SK-N-SH treated with all-trans-retinoic acid at 6 μM for 48 hours (cell line): ENCODE measurements around the gene SERINC1.

Experiments
- ATAC-seq: fragments of 200-7000 bp; cut with Tn5 transposase; 3 replicates; pipeline ENCODE4 v1.9.1; 2020; ENCODE audit warnings: mild to moderate bottlenecking, moderate library complexity
- ARNTL ChIP-seq: fragments of 450-650 bp; formaldehyde crosslinking; IDR thresholded peaks from 2 replicates; pipeline ENCODE4 v1.5.0; 2020; ENCODE audit warnings: low read depth, mild to moderate bottlenecking, moderate library complexity, borderline replicate concordance
- BACH2 ChIP-seq: fragments of 250-450 bp; sonication (Bioruptor Pico); IDR thresholded peaks from 2 replicates; pipeline ENCODE4 v1.9.0; 2021; ENCODE audit warnings: mild to moderate bottlenecking, borderline replicate concordance
- CSDC2 ChIP-seq: fragments of 250-450 bp; sonication (Bioruptor Pico); IDR thresholded peaks from 2 replicates; pipeline ENCODE4 v1.5.0; 2020; ENCODE audit warnings: mild to moderate bottlenecking, moderate library complexity
- ESRRG ChIP-seq: fragments of 250-450 bp; sonication (Bioruptor Pico); IDR thresholded peaks from 2 replicates; pipeline ENCODE4 v1.6.1; 2021; ENCODE audit warnings: mild to moderate bottlenecking
- GLIS3 ChIP-seq: fragments of 250-450 bp; sonication (Bioruptor Pico); IDR thresholded peaks from 2 replicates; pipeline ENCODE4 v1.5.0; 2020; ENCODE audit warnings: mild to moderate bottlenecking, moderate library complexity
- ISL1 ChIP-seq: fragments of 250-450 bp; sonication (Bioruptor Pico); IDR thresholded peaks from 2 replicates; pipeline ENCODE4 v2.1.2; 2022; ENCODE audit warnings: mild to moderate bottlenecking, moderate library complexity
- OSR1 ChIP-seq: fragments of 250-450 bp; sonication (Bioruptor Pico); IDR thresholded peaks from 2 replicates; pipeline ENCODE4 v1.8.0; 2022; ENCODE audit warnings: moderate library complexity, mild to moderate bottlenecking, inconsistent platforms
- POU6F1 ChIP-seq: fragments of 250-450 bp; sonication (Bioruptor Pico); IDR thresholded peaks from 2 replicates; pipeline ENCODE4 v1.8.0; 2021; ENCODE audit warnings: low read depth, mild to moderate bottlenecking, moderate library complexity, borderline replicate concordance
- PPARA ChIP-seq: fragments of 250-450 bp; sonication (Bioruptor Pico); IDR thresholded peaks from 2 replicates; pipeline ENCODE4 v1.5.0; 2020; ENCODE audit warnings: mild to moderate bottlenecking, borderline replicate concordance
- RARB ChIP-seq: fragments of 250-450 bp; sonication (Bioruptor Pico); IDR thresholded peaks from 2 replicates; pipeline ENCODE4 v1.8.0; 2021; ENCODE audit warnings: mild to moderate bottlenecking, moderate library complexity
- SNAI2 ChIP-seq: fragments of 250-450 bp; sonication (Bioruptor Pico); IDR thresholded peaks from 2 replicates; pipeline ENCODE4 v1.5.0; 2020; ENCODE audit warnings: mild to moderate bottlenecking, moderate library complexity
- TCF4 ChIP-seq: fragments of 250-450 bp; sonication (Bioruptor Pico); IDR thresholded peaks from 2 replicates; pipeline ENCODE4 v1.8.0; 2021; ENCODE audit warnings: mild to moderate bottlenecking, moderate library complexity, borderline replicate concordance
- TOX ChIP-seq: fragments of 250-450 bp; sonication (Bioruptor Pico); IDR thresholded peaks from 2 replicates; pipeline ENCODE4 v1.8.0; 2021; ENCODE audit warnings: mild to moderate bottlenecking, moderate library complexity, borderline replicate concordance
- TSHZ2 ChIP-seq: fragments of 250-450 bp; sonication (Bioruptor Pico); IDR thresholded peaks from 2 replicates; pipeline ENCODE4 v1.5.0; 2020; ENCODE audit warnings: mild to moderate bottlenecking, moderate library complexity
- ZC3H10 ChIP-seq: fragments of 250-450 bp; sonication (Bioruptor Pico); IDR thresholded peaks from 2 replicates; pipeline ENCODE4 v1.5.1; 2021; ENCODE audit warnings: mild to moderate bottlenecking, moderate library complexity
- ZFP3 ChIP-seq: fragments of 250-450 bp; sonication (Bioruptor Pico); IDR thresholded peaks from 2 replicates; pipeline ENCODE4 v1.5.0; 2020; ENCODE audit warnings: mild to moderate bottlenecking, moderate library complexity
- ZFP30 ChIP-seq: fragments of 450-650 bp; formaldehyde crosslinking; IDR thresholded peaks from 2 replicates; pipeline ENCODE4 v1.5.0; 2022; ENCODE audit warnings: mild to moderate bottlenecking, moderate library complexity
- ZNF565 ChIP-seq: fragments of 450-650 bp; formaldehyde crosslinking; conservative IDR thresholded peaks from 2 replicates; pipeline ENCODE4 v1.5.0; 2020; ENCODE audit warnings: low read depth, mild to moderate bottlenecking, moderate library complexity
- ZNF8 ChIP-seq: fragments of 450-650 bp; formaldehyde crosslinking; IDR thresholded peaks from 2 replicates; pipeline ENCODE4 v1.5.0; 2020; ENCODE audit warnings: mild to moderate bottlenecking, moderate library complexity
- TF ChIP-seq, protein P1 (sequence below): fragments of 250-450 bp; sonication (Bioruptor Pico); IDR thresholded peaks from 2 replicates; pipeline ENCODE4 v1.5.1; 2020; ENCODE audit warnings: low read depth, mild to moderate bottlenecking, moderate library complexity
- TF ChIP-seq, protein P2 (sequence below): fragments of 250-450 bp; sonication (Bioruptor Pico); IDR thresholded peaks from 2 replicates; pipeline ENCODE4 v1.5.1; 2021; ENCODE audit warnings: mild to moderate bottlenecking, moderate library complexity
- TF ChIP-seq, protein P3 (sequence below): fragments of 250-450 bp; sonication (Bioruptor Pico); IDR thresholded peaks from 2 replicates; pipeline ENCODE4 v1.8.0; 2020; ENCODE audit warnings: mild to moderate bottlenecking, moderate library complexity, borderline replicate concordance

The SERINC1 gene

DNA sequence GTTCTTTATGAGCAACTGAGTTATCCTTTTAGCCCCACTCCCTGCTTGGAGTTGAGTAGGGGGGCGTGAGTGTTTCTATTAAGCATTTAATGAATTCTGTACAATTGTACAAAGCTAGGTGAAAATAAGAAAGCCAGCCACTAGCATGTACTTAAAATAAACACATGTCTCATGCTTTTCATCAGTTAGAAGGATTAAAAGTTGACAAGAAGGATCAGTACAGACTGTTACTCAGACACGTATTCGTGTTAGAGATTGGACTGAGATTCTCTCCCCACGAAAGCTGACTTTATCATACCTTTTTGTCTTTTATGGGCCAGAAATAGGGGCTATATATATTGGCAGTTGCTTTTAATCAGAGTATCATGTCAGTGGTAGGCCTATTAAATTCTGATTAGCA, 70.5 kb downstream of the SERINC1 start (continued):
- no peak for TF ChIP-seq TSHZ2
- TF ChIP-seq SNAI2 (CRISPR knock-in tag), result no peak
- TF ChIP-seq, all 23 proteins: peak for 0

- ATAC-seq, result no peak
- TF ChIP-seq, protein P1, sequence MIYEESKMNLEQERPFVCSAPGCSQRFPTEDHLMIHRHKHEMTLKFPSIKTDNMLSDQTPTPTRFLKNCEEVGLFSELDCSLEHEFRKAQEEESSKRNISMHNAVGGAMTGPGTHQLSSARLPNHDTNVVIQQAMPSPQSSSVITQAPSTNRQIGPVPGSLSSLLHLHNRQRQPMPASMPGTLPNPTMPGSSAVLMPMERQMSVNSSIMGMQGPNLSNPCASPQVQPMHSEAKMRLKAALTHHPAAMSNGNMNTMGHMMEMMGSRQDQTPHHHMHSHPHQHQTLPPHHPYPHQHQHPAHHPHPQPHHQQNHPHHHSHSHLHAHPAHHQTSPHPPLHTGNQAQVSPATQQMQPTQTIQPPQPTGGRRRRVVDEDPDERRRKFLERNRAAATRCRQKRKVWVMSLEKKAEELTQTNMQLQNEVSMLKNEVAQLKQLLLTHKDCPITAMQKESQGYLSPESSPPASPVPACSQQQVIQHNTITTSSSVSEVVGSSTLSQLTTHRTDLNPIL (CRISPR knock-in tag), result no peak
- TF ChIP-seq TCF4 (CRISPR knock-in tag) (no peak), SNAI2 (CRISPR knock-in tag) (no peak), ZFP3 (CRISPR knock-in tag) (no peak), ZC3H10 (no peak), RARB (CRISPR knock-in tag) (no peak), ZFP30 (no peak), POU6F1 (CRISPR knock-in tag) (no peak), TOX (no peak), OSR1 (CRISPR knock-in tag) (no peak), ARNTL (no peak), BACH2 (CRISPR knock-in tag) (no peak), ISL1 (CRISPR knock-in tag) (no peak)
- TF ChIP-seq, protein P2, sequence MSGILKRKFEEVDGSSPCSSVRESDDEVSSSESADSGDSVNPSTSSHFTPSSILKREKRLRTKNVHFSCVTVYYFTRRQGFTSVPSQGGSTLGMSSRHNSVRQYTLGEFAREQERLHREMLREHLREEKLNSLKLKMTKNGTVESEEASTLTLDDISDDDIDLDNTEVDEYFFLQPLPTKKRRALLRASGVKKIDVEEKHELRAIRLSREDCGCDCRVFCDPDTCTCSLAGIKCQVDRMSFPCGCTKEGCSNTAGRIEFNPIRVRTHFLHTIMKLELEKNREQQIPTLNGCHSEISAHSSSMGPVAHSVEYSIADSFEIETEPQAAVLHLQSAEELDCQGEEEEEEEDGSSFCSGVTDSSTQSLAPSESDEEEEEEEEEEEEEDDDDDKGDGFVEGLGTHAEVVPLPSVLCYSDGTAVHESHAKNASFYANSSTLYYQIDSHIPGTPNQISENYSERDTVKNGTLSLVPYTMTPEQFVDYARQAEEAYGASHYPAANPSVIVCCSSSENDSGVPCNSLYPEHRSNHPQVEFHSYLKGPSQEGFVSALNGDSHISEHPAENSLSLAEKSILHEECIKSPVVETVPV (CRISPR knock-in tag), result no peak
- TF ChIP-seq, all 23 proteins: peak for 0
Observed at GRCh38 chr6:122400462-122401089, 71.0 kb downstream of the SERINC1 start.

- TF ChIP-seq ZNF8 (CRISPR knock-in tag) (no peak), SNAI2 (CRISPR knock-in tag) (no peak), ZFP30 (no peak), ISL1 (CRISPR knock-in tag) (no peak), OSR1 (CRISPR knock-in tag) (no peak), RARB (CRISPR knock-in tag) (no peak), ESRRG (CRISPR knock-in tag) (no peak), CSDC2 (CRISPR knock-in tag) (no peak), GLIS3 (CRISPR knock-in tag) (no peak), ARNTL (no peak), TSHZ2 (no peak), TCF4 (CRISPR knock-in tag) (no peak), ZFP3 (CRISPR knock-in tag) (no peak), ZNF565 (CRISPR knock-in tag) (no peak), PPARA (CRISPR knock-in tag) (no peak), TOX (no peak), ZC3H10 (no peak)
- TF ChIP-seq, protein P2 (CRISPR knock-in tag), result no peak
- TF ChIP-seq, protein P3, sequence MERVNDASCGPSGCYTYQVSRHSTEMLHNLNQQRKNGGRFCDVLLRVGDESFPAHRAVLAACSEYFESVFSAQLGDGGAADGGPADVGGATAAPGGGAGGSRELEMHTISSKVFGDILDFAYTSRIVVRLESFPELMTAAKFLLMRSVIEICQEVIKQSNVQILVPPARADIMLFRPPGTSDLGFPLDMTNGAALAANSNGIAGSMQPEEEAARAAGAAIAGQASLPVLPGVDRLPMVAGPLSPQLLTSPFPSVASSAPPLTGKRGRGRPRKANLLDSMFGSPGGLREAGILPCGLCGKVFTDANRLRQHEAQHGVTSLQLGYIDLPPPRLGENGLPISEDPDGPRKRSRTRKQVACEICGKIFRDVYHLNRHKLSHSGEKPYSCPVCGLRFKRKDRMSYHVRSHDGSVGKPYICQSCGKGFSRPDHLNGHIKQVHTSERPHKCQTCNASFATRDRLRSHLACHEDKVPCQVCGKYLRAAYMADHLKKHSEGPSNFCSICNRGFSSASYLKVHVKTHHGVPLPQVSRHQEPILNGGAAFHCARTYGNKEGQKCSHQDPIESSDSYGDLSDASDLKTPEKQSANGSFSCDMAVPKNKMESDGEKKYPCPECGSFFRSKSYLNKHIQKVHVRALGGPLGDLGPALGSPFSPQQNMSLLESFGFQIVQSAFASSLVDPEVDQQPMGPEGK (CRISPR knock-in tag), result no peak
- ATAC-seq, result peak; percentile 26
Observed at GRCh38 chr6:122400121-122400450, 71.5 kb downstream of the SERINC1 start.
